ENCODE results near the gene GON7. TPM values are rescaled to one million over a fixed set of nuclear protein-coding genes. Genes with fewer than 3 reads are reported as not detected.
"Not testable (repeated sequence)": the region's sequence is repeated elsewhere in the genome, so short reads cannot be mapped to it uniquely, and the experiment has no call there.

The GON7 gene
- total and polyA plus RNA-seq, 2 experiments from 2014 or later = 9.2 to 24.6 TPM

DNA sequence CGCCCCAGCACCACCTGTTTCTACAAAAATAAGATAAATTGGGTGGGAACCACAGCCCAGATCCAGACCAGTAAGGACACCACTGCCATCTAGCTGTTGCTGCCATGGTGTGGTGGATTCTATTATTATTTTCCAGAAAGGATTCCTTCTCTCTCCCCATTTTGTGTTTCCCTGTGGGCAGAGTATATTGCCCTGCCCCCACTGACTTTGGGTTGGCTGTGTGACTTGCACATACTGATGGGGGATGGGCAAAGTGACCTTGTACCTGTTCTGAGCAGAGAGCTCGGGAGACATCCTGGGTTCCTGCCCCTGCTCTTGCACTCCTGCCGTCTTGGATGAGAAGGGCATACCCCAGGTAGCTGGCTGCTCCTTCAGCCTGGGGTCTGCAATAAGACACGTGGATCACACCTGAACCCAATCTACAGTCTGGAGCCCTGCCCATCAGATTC lies 46.5 kb downstream of the GON7 start:
- H3K4me1 ChIP-seq (ENCODE audit: low read depth) = no peaks in the 10 kb centered on the region
- DNase-seq (ENCODE audit: low read depth in 1 of 2, low spot score in 1 of 2) = peak; percentile 22 to 30
- H3K27ac ChIP-seq = no peak overlapping the region
- H3K27me3 ChIP-seq = no peaks in the 10 kb centered on the region
- H3K36me3 ChIP-seq = no peaks in the 10 kb centered on the region
- no peaks in the 10 kb centered on the region for H3K9me3 ChIP-seq (ENCODE audit: low read depth)
- peak; percentile 42 for TF ChIP-seq CTCF (IDR thresholded peaks at IDR 0.05; ENCODE audit: low read depth, low read length)
- no peak overlapping the region for H3K4me3 ChIP-seq

- not testable (repeated sequence) for H3K36me3 ChIP-seq; DNase-seq (ENCODE audit: low read depth in 1 of 2, low spot score in 1 of 2); H3K27me3 ChIP-seq; H3K9me3 ChIP-seq (ENCODE audit: low read depth); H3K4me1 ChIP-seq (ENCODE audit: low read depth); H3K4me3 ChIP-seq; H3K27ac ChIP-seq
Observed at GRCh38 chr14:93159625-93160352, 47.1 kb downstream of the GON7 start.

- not testable (repeated sequence) for H3K9me3 ChIP-seq (ENCODE audit: low read depth); H3K27me3 ChIP-seq; DNase-seq (ENCODE audit: low read depth in 1 of 2, low spot score in 1 of 2); H3K4me1 ChIP-seq (ENCODE audit: low read depth); H3K4me3 ChIP-seq; H3K27ac ChIP-seq; H3K36me3 ChIP-seq
Observed at GRCh38 chr14:93158349-93158748, 48.5 kb downstream of the GON7 start.

DNA sequence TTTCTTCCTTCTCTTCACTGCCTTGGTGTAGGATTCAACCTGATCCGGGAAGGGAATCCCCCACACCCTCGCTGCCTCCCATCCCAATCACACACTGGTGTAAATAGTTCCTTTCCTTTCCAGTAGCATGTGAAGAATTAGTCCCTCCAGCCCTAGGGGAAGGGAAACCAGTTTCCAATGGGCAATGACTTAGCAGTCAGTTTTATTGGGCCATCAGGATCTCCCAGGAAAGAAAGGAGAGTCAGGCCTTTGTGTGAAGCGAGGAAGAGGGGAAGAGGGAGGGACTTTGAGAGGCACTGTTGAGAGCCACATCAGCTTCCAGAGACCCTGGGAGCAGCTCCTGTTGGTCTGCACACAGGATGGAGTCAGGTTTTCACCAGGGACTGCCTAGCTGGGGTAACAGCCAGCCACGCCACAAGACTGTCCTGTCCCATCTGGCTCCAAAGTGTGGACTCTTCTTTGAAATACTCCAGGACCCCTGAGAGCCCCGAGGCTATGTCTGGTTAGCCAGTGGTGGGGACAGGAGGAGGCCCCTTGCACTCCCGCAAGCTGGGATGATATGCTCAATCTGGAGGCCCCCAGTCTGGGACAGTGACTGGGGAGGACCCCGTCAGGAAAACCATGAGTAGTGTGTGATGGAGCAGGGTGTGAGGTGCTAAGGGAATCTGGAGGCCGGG lies 50.0 kb downstream of the GON7 start:
- Histone ChIP-seq H3K9me3 (ENCODE audit: low read depth) (no peaks in the 10 kb centered on the region), H3K27me3 (no peaks in the 10 kb centered on the region), H3K4me3 (no peak overlapping the region), H3K36me3 (no peaks in the 10 kb centered on the region), H3K27ac (no peak overlapping the region), H3K4me1 (ENCODE audit: low read depth) (no peaks in the 10 kb centered on the region)
- no peak for DNase-seq (ENCODE audit: low read depth in 1 of 2, low spot score in 1 of 2)
- no peak for TF ChIP-seq CTCF (IDR thresholded peaks at IDR 0.05; ENCODE audit: low read depth, low read length)

GRCh38 chr14:93155667-93156066 lies 51.2 kb downstream of the GON7 start:
- DNase-seq (ENCODE audit: low read depth in 1 of 2, low spot score in 1 of 2) = peak in 1 of 2 donors; percentile 18
- TF ChIP-seq CTCF (IDR thresholded peaks at IDR 0.05; ENCODE audit: low read depth, low read length) = no peak
- H3K27me3 ChIP-seq = no peaks in the 10 kb centered on the region
- no peaks in the 10 kb centered on the region for H3K4me1 ChIP-seq (ENCODE audit: low read depth)
- no peaks in the 10 kb centered on the region for H3K36me3 ChIP-seq
- no peak overlapping the region for H3K27ac ChIP-seq
- H3K9me3 ChIP-seq (ENCODE audit: low read depth) = no peaks in the 10 kb centered on the region
- H3K4me3 ChIP-seq = no peak overlapping the region

- H3K27ac ChIP-seq = no peak overlapping the region
- DNase-seq (ENCODE audit: low read depth in 1 of 2, low spot score in 1 of 2) = no peak
- H3K36me3 ChIP-seq = no peaks in the 10 kb centered on the region
- H3K4me3 ChIP-seq = no peak overlapping the region
- TF ChIP-seq CTCF (IDR thresholded peaks at IDR 0.05; ENCODE audit: low read depth, low read length) = no peak
- no peaks in the 10 kb centered on the region for H3K27me3 ChIP-seq
- H3K9me3 ChIP-seq (ENCODE audit: low read depth) = no peaks in the 10 kb centered on the region
- no peaks in the 10 kb centered on the region for H3K4me1 ChIP-seq (ENCODE audit: low read depth)
Observed at GRCh38 chr14:93153121-93153520, 53.7 kb downstream of the GON7 start.

Other genes with a start within 250 kb of the GON7 start
- gene ITPK1, start 91.1 kb downstream of the GON7 start, total RNA-seq = 38.7 and 42.9 TPM in 2 replicates
- gene ITPK1, start 91.1 kb downstream of the GON7 start, polyA plus RNA-seq = 33.0 and 39.4 TPM in 2 replicates
- 85.5 and 99.6 TPM in 2 replicates for gene MOAP1, start 22.2 kb downstream of the GON7 start, total RNA-seq
- gene MOAP1, start 22.2 kb downstream of the GON7 start, polyA plus RNA-seq = 93.2 and 107 TPM in 2 replicates
- gene LYSET, start 21.7 kb downstream of the GON7 start, total RNA-seq = 7.5 and 10.5 TPM in 2 replicates
- 42.3 and 48.9 TPM in 2 replicates for gene LYSET, start 21.7 kb downstream of the GON7 start, polyA plus RNA-seq
- 24.6 and 27.2 TPM in 2 replicates for gene UBR7, start 191 bp upstream of the GON7 start, total RNA-seq
- 29.1 and 31.9 TPM in 2 replicates for gene UBR7, start 191 bp upstream of the GON7 start, polyA plus RNA-seq
- gene BTBD7, start 126.0 kb upstream of the GON7 start, total RNA-seq = 15.5 and 21.7 TPM in 2 replicates
- gene BTBD7, start 126.0 kb upstream of the GON7 start, polyA plus RNA-seq = 14.4 and 19.4 TPM in 2 replicates
- not detected in 2 replicates for gene COX8C, start 140.1 kb upstream of the GON7 start, total RNA-seq
- 0.56 and 1.2 TPM in 2 replicates for gene COX8C, start 140.1 kb upstream of the GON7 start, polyA plus RNA-seq
- gene UNC79, start 223.9 kb upstream of the GON7 start, total RNA-seq = 1.7 and 6.5 TPM in 2 replicates
- gene UNC79, start 223.9 kb upstream of the GON7 start, polyA plus RNA-seq = 1.5 and 3.0 TPM in 2 replicates